ENCODE data around the gene WDR6. TPM values are rescaled to one million over a fixed set of nuclear protein-coding genes. Genes with fewer than 3 reads are reported as not detected.
A peak's percentile ranks its signal among the peaks of the same experiment; 100 is the strongest.

WDR6 gene
- total RNA-seq, 1 donor = 75.6 TPM

DNA sequence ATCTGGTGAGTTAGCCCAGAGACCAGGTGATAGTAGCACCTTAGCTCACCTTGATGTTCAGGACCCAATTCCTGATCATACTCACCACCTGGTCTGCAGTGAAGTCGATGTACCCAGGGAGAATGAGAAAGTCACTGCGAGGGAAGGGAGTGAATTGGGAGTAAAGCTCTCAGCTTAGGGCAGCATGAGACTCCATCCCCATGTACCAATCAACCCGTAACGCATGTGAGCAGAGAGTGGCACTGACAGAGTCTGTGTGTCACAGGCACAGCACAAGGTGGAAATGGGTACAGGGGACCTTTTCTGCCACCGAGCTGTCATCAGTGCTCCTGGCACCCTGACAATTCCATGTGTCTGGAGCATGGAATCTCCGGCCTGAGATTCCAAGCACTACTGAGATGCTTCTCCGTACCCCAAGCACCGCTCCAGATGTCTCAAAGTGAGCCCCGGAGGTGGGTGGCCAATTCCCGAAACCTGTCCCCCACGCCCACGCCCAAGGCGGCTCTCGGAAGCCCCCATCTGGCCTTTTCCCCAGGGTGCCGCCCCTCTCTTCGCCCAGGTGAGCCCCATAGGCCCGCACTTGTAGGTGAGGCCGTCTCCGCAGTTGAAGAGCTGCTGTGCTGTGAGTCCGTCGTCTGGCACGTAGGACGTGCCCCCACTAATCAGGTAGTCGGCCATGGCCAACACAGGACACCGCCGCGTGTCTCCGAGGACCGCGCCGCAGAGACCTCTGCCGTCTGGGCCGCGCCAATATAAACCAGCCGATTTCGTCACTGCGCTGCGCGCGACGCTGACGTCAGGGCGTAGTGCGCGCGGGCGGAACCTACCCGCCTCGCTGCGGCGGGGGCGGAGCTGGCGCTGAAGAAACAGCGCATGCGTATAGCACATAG is 21.7 kb downstream of the WDR6 start, which contains the start of gene IMPDH2:
IMPDH2 (minus strand) TSS at position 726 of the 890 bp plus-strand sequence; CDS start at position 678, 48 bp downstream.
- TF ChIP-seq, protein P1, sequence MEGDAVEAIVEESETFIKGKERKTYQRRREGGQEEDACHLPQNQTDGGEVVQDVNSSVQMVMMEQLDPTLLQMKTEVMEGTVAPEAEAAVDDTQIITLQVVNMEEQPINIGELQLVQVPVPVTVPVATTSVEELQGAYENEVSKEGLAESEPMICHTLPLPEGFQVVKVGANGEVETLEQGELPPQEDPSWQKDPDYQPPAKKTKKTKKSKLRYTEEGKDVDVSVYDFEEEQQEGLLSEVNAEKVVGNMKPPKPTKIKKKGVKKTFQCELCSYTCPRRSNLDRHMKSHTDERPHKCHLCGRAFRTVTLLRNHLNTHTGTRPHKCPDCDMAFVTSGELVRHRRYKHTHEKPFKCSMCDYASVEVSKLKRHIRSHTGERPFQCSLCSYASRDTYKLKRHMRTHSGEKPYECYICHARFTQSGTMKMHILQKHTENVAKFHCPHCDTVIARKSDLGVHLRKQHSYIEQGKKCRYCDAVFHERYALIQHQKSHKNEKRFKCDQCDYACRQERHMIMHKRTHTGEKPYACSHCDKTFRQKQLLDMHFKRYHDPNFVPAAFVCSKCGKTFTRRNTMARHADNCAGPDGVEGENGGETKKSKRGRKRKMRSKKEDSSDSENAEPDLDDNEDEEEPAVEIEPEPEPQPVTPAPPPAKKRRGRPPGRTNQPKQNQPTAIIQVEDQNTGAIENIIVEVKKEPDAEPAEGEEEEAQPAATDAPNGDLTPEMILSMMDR (IDR thresholded peaks at IDR 0.05; ENCODE audit: insufficient read depth, low read depth, low read length) = no peak
- peak within 1 kb of the TSS; percentile 73 for H3K4me3 ChIP-seq (ENCODE audit: low read depth, low read length)
- peak; percentile 93 for DNase-seq (ENCODE audit: low read depth)

DNA sequence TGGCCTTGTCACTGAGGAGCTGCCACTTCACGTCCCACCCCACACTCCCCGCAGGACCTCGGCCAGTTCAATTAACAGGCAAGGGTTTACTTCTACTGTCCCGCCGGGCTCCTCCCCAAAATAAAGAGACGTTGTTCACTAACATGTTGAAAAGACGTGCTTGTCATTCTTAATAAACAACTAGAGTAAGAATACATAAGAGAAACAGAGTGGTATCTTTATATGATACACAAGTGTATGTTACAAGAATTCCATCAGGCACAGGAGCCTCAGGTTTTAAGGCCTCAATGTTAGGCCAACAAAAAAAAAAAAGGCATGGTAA is 22.3 kb downstream of the WDR6 start:
- peak overlapping the region; percentile 73 for H3K4me3 ChIP-seq (ENCODE audit: low read depth, low read length)
- DNase-seq (ENCODE audit: low read depth) = no peak

DNA sequence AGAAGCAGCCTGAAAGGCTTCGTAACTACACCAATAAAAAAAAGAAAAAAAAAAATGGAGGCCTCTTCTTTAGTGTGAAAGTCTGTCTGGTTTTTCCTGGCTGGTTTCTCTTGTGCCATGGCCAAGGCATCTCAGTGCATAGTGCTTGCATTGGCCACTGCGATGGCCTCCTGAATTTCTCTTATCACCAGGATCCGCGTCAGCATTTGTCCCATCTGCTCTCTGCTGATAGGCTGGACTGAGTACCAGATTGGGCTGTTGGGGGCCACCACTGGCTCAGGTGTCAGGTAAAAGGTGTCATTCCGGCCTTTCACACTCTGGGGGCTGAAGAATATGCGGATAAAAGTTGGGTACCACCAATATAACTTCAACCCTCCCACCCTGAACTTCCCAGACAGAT is 23.1 kb downstream of the WDR6 start:
- DNase-seq (ENCODE audit: low read depth) = no peak
- TF ChIP-seq, protein P1 (IDR thresholded peaks at IDR 0.05; ENCODE audit: insufficient read depth, low read depth, low read length) = no peak
- H3K4me3 ChIP-seq (ENCODE audit: low read depth, low read length) = no peak overlapping the region

More for the DNA sequence above, 22.3 kb downstream of the WDR6 start:
- TF ChIP-seq, protein P1 (IDR thresholded peaks at IDR 0.05; ENCODE audit: insufficient read depth, low read depth, low read length) = no peak

DNA sequence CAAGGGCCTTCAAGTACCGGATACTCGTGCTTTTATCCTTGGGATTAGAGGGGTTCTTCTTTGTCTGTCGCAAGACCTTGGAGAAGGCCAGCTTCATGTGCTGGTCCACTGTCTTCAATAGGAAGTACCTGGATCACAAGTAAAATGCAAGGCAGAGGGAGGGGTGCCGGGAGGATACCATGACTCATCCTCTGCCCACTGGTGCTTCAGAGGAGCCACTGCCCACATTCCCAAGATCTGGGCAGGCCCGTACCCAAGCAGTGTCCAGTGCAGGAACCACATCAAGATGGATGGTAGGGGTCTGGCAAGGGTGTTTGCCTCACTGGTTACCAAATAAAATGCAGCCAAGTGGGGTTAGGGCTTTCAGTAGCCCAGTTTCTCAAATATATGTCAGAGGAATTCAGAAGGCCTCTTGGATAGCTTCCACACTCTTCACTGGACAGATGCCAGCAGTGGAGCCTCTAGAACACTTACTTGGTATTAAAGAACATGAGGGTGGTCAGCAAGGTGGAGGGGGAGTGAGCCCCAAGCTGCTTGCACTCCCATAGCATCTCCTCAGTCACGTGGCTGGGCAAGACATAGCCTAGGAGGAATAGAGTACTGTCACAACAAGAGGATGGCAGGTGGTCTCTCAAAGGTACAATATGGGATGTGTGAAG is 25.6 kb downstream of the WDR6 start:
- no peak overlapping the region for H3K4me3 ChIP-seq (ENCODE audit: low read depth, low read length)
- DNase-seq (ENCODE audit: low read depth) = peak; percentile 10
- TF ChIP-seq, protein P1 (IDR thresholded peaks at IDR 0.05; ENCODE audit: insufficient read depth, low read depth, low read length) = no peak

DNA sequence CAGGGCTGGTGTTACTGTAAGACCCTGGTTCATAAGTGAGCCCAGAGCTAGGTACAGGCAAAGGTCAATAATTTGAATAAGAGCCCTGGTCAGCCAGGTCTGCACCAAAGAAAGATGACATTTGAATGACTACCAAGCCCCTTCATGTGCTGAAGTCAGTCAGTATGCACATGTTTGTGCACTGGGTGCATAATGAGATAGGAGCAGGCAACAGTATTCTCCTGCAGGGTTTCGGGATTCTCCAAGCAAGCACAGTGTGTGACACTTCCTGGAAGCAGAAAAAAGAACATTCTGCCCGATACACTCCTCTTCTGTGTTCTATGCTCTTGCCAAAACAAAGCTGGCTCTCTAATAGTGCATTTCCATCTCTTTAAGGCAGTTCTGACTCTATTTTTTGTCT is 27.5 kb downstream of the WDR6 start:
- no peak overlapping the region for H3K4me3 ChIP-seq (ENCODE audit: low read depth, low read length)
- DNase-seq (ENCODE audit: low read depth) = no peak

DNA sequence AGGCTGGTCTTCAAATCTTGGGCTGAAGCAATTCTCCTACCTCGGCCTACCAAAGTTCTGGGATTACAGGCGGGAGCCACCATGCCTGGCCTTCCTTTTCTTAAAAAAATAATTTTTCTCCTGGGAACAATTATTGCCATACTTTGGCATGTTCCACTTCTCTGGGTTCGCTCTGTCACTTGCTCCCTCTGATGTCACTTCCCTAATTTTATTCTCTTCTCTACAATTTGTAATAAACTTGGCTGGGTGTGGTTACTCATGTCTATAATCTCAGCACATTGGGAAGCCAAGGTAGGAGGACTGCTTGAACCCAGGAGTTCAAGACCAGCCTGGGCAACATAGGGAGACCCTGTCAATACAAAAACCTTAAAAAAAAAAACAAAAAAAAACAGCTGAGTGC is 28.1 kb downstream of the WDR6 start:
- TF ChIP-seq, protein P1 (IDR thresholded peaks at IDR 0.05; ENCODE audit: insufficient read depth, low read depth, low read length) = no peak

More for the DNA sequence above, 27.5 kb downstream of the WDR6 start:
- TF ChIP-seq, protein P1 (IDR thresholded peaks at IDR 0.05; ENCODE audit: insufficient read depth, low read depth, low read length) = no peak

More for the DNA sequence above, 28.1 kb downstream of the WDR6 start:
- DNase-seq (ENCODE audit: low read depth) = no peak
- no peak overlapping the region for H3K4me3 ChIP-seq (ENCODE audit: low read depth, low read length)
